Mesodermal cell (in vitro differentiated cells): Measurements from ENCODE around the gene C19orf73.

Experiments
- H3K27ac ChIP-seq: 2 replicates; pipeline ENCODE4 v1.7.0; 2013; ENCODE audit warnings: mild to moderate bottlenecking, low read depth, low read length, moderate library complexity; ENCODE audit not compliant: severe bottlenecking
- H3K36me3 ChIP-seq: 2 replicates; pipeline ENCODE4 v1.7.1; 2013; ENCODE audit warnings: mild to moderate bottlenecking, low read length, moderate library complexity; ENCODE audit not compliant: control insufficient read depth, insufficient read depth
- H3K4me1 ChIP-seq: one replicate; pipeline ENCODE4 v1.7.1; 2013; ENCODE audit warnings: mild to moderate bottlenecking, low read length; ENCODE audit not compliant: insufficient read depth, control insufficient read depth, poor library complexity, severe bottlenecking
- H3K4me3 ChIP-seq: 2 replicates; pipeline ENCODE4 v1.7.0; 2013; ENCODE audit warnings: low read length, control low read depth, mild to moderate bottlenecking; ENCODE audit not compliant: insufficient read depth, poor library complexity, severe bottlenecking; ENCODE audit errors: extremely low read depth
- H3K9me3 ChIP-seq: 2 replicates; pipeline ENCODE4 v1.7.1; 2013; ENCODE audit warnings: mild to moderate bottlenecking, low read length, moderate library complexity; ENCODE audit not compliant: control insufficient read depth
- WGBS, 2 experiments: methylation state at CpG; one replicate each; pipeline ENCODE4 v1.1.5; 2013; ENCODE audit warnings: missing lambda C conversion rate in 2 of 2; ENCODE audit not compliant: insufficient coverage in 2 of 2; 5-methylcytosine and 5-hydroxymethylcytosine counted together

The C19orf73 gene

DNA sequence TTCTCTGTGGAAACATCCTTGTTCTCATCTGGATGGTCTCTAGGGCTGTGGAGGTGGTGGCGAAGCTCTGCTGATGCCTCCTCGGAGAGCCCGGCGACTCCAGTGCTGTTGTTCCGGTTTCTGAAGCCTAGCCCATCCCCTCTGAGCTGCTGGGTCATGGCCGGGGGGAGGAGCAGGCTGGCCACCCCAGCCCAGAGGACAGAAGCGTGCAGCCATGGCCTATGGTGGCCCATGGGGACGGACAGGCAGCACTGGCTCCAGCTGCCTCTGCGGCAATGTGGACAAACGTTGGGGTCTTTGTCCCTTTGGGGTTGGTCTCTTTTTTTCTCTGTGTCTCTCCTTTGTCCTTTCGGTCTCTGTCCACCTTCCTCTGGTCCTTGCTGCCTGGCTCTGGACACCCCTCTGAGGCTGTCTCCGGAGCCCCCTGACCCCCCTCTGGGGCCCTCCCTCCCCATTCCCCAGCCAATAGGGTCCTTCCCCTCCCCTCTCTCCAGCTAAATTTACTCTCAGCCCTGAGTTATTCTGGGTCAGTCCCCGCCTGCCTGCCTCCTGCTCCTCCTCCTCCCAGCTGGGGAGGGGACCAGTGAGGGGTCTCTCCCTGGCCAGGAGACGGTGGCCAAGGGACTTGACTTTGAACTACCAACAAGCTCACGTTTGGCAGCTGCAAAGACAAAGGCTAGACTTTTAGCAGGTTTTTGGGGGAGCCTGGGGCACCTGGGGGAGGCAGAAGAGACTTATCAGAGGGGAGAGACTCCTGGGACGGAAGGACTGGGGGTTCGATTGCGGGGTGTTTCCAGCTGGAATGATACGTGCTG lies 36.3 kb upstream of the C19orf73 start, which contains the start of gene HRC:
TSS of gene HRC (minus strand) at position 392 of the 815 bp plus-strand sequence. CDS start at position 233, 159 bp downstream.
- Histone ChIP-seq H3K36me3 (no peaks in the 10 kb centered on the region), H3K4me3 (no peak within 1 kb of the TSS), H3K9me3 (no peaks in the 10 kb centered on the region), H3K27ac (no peak within 1 kb of the TSS), H3K4me1 (peaks cover 7% of the 10 kb centered on the region)
- 77 to 80% methylated on average over 15 to 17 of the region's 19 CpGs for WGBS, 2 experiments

GRCh38 chr19:49154279-49154678 lies 35.3 kb upstream of the C19orf73 start:
- 93 to 100% methylated on average over 6 of the region's 6 CpGs for WGBS, 2 experiments
- Histone ChIP-seq H3K9me3 (no peaks in the 10 kb centered on the region), H3K4me3 (no peak overlapping the region), H3K27ac (no peak overlapping the region), H3K36me3 (no peaks in the 10 kb centered on the region), H3K4me1 (peaks cover 7% of the 10 kb centered on the region)

GRCh38 chr19:49153167-49153809 lies 34.3 kb upstream of the C19orf73 start:
- Histone ChIP-seq H3K4me3 (no peak overlapping the region), H3K4me1 (peaks cover 14% of the 10 kb centered on the region), H3K9me3 (no peaks in the 10 kb centered on the region), H3K27ac (no peak overlapping the region), H3K36me3 (no peaks in the 10 kb centered on the region)
- 91 to 93% methylated on average over 5 to 6 of the region's 10 CpGs for WGBS, 2 experiments

DNA sequence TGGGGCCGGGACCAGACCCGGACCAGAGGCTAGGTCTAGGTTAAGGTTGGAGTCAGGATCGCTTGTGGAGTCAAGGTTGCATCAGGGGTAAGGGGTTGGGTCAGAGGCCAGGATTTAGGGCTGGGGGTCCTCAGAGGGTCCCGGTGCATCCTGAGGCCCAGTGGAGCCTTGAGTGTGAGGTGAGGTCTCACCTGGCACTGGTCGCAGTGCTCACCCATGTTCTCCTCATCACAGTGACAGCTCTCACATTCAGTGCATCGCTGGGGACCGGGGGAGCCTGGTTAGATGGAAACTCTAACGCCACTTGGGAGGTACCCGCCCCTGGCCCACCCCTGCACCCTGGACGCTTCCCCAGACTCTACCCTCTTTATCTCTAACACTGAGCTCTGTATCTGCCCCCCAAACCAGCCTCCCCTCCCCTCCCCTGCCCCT lies 33.2 kb upstream of the C19orf73 start:
- H3K9me3 ChIP-seq = no peaks in the 10 kb centered on the region
- peaks cover 14% of the 10 kb centered on the region for H3K4me1 ChIP-seq
- 41 to 58% methylated on average over 7 to 10 of the region's 10 CpGs for WGBS, 2 experiments
- H3K4me3 ChIP-seq = no peak overlapping the region
- no peaks in the 10 kb centered on the region for H3K36me3 ChIP-seq
- no peak overlapping the region for H3K27ac ChIP-seq

GRCh38 chr19:49151267-49152118 lies 32.5 kb upstream of the C19orf73 start:
- WGBS, 2 experiments = 20 to 22% methylated on average over 34 of the region's 45 CpGs
- no peaks in the 10 kb centered on the region for H3K36me3 ChIP-seq
- peak overlapping the region; percentile 56 for H3K4me3 ChIP-seq
- H3K9me3 ChIP-seq = no peaks in the 10 kb centered on the region
- peaks cover 14% of the 10 kb centered on the region for H3K4me1 ChIP-seq
- H3K27ac ChIP-seq = no peak overlapping the region

GRCh38 chr19:49150944-49151243 lies 32.0 kb upstream of the C19orf73 start:
- H3K36me3 ChIP-seq = no peaks in the 10 kb centered on the region
- WGBS, 2 experiments = 24 to 45% methylated on average over 6 to 9 of the region's 16 CpGs
- H3K9me3 ChIP-seq = no peaks in the 10 kb centered on the region
- H3K4me3 ChIP-seq = peak overlapping the region; percentile 56
- peaks cover 12% of the 10 kb centered on the region for H3K4me1 ChIP-seq
- peak overlapping the region; percentile 89 for H3K27ac ChIP-seq

- 0 to 1% methylated on average over 44 to 62 of the region's 75 CpGs for WGBS, 2 experiments
- H3K27ac ChIP-seq = peak overlapping the region; percentile 89
Observed at GRCh38 chr19:49150106-49150943, 31.4 kb upstream of the C19orf73 start.

DNA sequence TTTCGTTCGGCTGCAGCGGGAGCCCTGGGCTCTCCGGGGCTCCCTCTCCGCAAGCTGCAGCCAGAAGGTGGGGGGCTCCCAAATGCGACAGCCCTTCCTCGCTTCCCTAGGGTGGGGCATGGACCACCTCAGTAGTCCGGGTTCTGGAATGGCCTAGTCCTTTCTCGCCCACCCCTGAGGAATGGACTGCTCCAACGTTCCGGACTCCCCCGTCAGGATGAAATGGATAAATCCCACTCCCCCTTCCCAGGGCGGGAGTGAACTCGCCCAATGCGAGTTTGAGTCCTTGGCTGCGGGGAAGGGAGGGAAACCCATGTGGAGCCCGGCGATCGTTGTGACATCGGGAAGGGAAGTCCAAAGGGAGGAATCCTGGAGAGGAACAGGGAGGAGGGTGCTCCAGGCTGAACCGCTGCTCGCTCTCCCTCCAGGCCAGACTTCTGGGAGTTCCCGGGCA lies 30.7 kb upstream of the C19orf73 start:
- Histone ChIP-seq H3K36me3 (no peaks in the 10 kb centered on the region), H3K9me3 (no peaks in the 10 kb centered on the region), H3K4me3 (peak overlapping the region; percentile 56), H3K27ac (peak overlapping the region; percentile 89), H3K4me1 (peaks cover 7% of the 10 kb centered on the region)
- WGBS, 2 experiments = 0 to 2% methylated on average over 11 to 22 of the region's 23 CpGs

More at GRCh38 chr19:49150106-49150943, 31.4 kb upstream of the C19orf73 start:
- H3K9me3 ChIP-seq = no peaks in the 10 kb centered on the region
- no peaks in the 10 kb centered on the region for H3K36me3 ChIP-seq
- peak overlapping the region; percentile 56 for H3K4me3 ChIP-seq
- H3K4me1 ChIP-seq = peaks cover 7% of the 10 kb centered on the region

- peak overlapping the region; percentile 89 for H3K27ac ChIP-seq
- H3K4me1 ChIP-seq = peaks cover 7% of the 10 kb centered on the region
- H3K4me3 ChIP-seq = peak overlapping the region; percentile 56
- 2% methylated on average over 37 to 40 of the region's 49 CpGs for WGBS, 2 experiments
- H3K36me3 ChIP-seq = no peaks in the 10 kb centered on the region
- no peaks in the 10 kb centered on the region for H3K9me3 ChIP-seq
Observed at GRCh38 chr19:49148784-49149651, 30.1 kb upstream of the C19orf73 start.
